OCI-LY1 (cell line): ENCODE data around the gene GPI.

Experiments used
- CTCF ChIP-seq: fragments of 200-600 bp; sonication (generic), shearing (Covaris generic); IDR thresholded peaks from 2 replicates; pipeline ENCODE4 v1.5.1; 2017; ENCODE audit warnings: mild to moderate bottlenecking, antibody characterized with exemption, low read length, moderate library complexity, mixed read lengths
- EZH2 ChIP-seq: fragments of 200-600 bp; sonication (generic), shearing (Covaris generic); IDR thresholded peaks from 2 replicates; pipeline ENCODE4 v1.8.0; 2017; ENCODE audit warnings: borderline replicate concordance, mixed run types, mild to moderate bottlenecking, antibody characterized with exemption, low read length, moderate library complexity, mixed read lengths

DNA sequence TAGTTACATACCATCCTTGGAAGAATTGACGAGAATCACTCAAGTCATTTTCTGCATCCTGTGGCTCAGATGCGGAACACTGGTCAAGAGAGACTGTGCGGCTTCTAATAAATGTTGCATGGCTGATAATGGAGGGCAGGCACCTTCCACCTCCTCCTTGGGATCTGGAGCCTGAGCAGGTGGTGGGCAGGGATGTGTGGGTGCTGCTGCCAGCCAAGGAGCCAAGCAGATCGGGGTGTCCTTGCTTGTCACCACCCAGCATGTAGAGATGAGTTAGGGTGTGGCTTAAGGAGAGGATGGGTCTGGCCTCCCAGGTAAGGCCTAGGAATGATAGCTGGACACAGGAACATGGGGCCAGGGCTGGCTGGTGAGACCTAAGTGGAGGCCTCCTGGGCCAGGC is 17.5 kb downstream of the GPI start:
- TF ChIP-seq EZH2: no peak
- TF ChIP-seq CTCF: no peak
